ENCODE measurements around the gene DNAH8.

Gene DNAH8

GRCh38 chr6:38929560-38929959 is 214.4 kb downstream of the DNAH8 start:
- TF ChIP-seq CTCF (IDR thresholded peaks at IDR 0.05), result peak; percentile 46

GRCh38 chr6:38933426-38933825 is 218.3 kb downstream of the DNAH8 start:
- peak; percentile 54; the same call in 1 of the 2 replicates for TF ChIP-seq CTCF (IDR thresholded peaks at IDR 0.05)

GRCh38 chr6:38935051-38935450 is 219.9 kb downstream of the DNAH8 start:
- no peak for TF ChIP-seq CTCF (IDR thresholded peaks at IDR 0.05)

GRCh38 chr6:38937839-38938613 is 222.9 kb downstream of the DNAH8 start:
- no peak for TF ChIP-seq CTCF (IDR thresholded peaks at IDR 0.05)

GRCh38 chr6:38938741-38939140 is 223.6 kb downstream of the DNAH8 start:
- TF ChIP-seq CTCF (IDR thresholded peaks at IDR 0.05), result no peak

GRCh38 chr6:38942442-38942841 is 227.3 kb downstream of the DNAH8 start:
- no peak for TF ChIP-seq CTCF (IDR thresholded peaks at IDR 0.05)

GRCh38 chr6:38942965-38943364 is 227.9 kb downstream of the DNAH8 start:
- no peak for TF ChIP-seq CTCF (IDR thresholded peaks at IDR 0.05)

- TF ChIP-seq CTCF (IDR thresholded peaks at IDR 0.05), result no peak
These were observed 228.9 kb downstream of the DNAH8 start for GRCh38 chr6:38943964-38944363.
